PC-3 (cell line): Measurements from ENCODE around the gene SLC1A2.

ENCODE experiments used
- CTCF ChIP-seq: fragments of 300-600 bp; sonication (generic); conservative IDR thresholded peaks from 2 replicates; pipeline ENCODE4 v1.5.1; 2017; ENCODE audit warnings: antibody characterized with exemption, low read depth, mild to moderate bottlenecking, low read length
- EZH2 ChIP-seq: fragments of 300-600 bp; sonication (generic); IDR thresholded peaks from one replicate; pipeline ENCODE4 v1.6.1; 2017; ENCODE audit warnings: antibody characterized with exemption, mild to moderate bottlenecking, low read length; ENCODE audit not compliant: unreplicated experiment

GRCh38 chr11:35387111-35387982, 32.0 kb downstream of the SLC1A2 start:
- TF ChIP-seq CTCF (peak; percentile 38; the same call in 1 of the 2 replicates), EZH2 (no peak)
